HPDE6-E6E7 (cell line): Measurements from ENCODE around the gene IFNL4.
"Not testable (repeated sequence)": the region's sequence is repeated elsewhere in the genome, so short reads cannot be mapped to it uniquely, and the experiment has no call there.

Source experiments
- DNase-seq: peaks from one replicate; pipeline ENCODE4 v3.0.0; 2011; ENCODE audit warnings: missing footprints; ENCODE audit errors: extremely low spot score

The IFNL4 gene

DNA sequence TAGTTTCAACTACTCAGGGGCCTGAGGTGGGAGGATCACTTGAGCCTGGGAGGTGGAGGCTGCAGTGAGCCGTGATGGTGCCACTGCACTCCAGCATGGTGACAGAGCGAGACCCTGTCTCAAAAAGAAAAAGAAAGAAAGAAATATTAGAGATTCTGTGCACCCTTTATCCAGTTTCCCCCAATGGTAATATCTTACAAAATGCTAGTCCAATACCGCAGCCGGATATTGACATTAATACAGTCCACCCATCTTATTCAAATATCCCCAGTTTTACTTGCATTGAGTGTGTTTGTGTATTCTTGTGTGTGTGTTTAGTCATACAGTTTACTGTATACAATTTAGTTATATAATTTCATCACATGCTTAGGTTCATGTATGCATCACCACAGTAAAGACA, 8.6 kb upstream of the IFNL4 start:
- no peak for DNase-seq

DNA sequence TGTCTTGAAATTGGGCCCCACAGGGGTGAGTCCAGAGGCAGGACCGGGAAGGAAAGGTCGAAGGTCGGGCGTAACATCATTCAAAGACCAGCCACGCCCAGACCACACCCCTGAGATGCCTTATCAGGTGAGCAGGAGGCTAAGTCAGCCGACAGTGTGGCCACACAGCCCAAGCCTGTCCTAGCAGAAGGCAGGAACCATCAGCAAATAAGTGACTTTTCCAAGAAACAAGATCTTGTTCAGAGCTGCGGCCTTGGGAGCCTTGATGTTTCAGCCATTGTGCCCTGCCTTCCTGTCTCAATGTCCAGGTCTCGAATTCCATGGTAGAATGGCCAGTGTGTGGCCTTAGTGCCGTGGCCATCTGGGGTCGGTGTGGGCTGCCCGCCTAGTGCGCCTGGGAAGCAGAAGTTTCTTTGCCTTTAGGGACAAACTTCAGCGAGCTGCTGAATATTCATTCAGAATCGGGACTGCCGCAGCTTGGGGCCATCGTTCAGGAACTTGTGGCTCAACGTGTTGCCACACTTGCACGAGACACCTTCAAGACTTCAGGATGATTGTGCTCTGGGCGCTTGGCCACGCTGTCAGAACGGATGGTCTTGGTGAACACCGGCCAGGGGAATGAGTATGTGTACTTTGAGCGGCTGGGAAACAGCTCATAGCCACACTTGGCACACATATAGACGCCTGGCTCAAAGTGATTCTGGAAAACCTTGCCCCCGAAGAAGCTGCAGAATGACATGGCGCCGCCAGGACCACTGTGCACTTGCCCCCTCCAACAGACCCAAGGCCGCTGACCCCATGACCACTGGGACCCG, 6.1 kb upstream of the IFNL4 start:
- DNase-seq = no peak

GRCh38 chr19:39253374-39254149, 4.9 kb upstream of the IFNL4 start:
- no peak for DNase-seq

DNA sequence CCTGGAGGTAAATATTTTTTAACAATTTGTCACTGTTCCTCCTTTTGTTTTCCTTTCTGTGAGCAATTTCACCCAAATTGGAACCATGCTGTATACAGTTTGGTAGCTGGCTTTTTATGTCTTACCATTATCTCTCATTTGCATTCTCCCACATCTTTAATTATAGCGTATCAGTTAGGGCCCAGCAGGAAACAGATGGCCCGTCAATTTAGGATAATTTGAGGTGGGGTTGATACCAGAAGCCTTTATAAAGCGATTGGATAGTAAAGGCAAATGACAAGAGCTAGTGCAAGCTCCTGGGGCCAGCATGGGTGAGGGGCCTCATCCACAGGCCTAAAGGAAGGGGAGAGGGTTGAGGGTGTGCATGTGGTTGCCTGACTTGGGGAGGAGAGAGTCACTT, 3.8 kb upstream of the IFNL4 start:
- DNase-seq = no peak

DNA sequence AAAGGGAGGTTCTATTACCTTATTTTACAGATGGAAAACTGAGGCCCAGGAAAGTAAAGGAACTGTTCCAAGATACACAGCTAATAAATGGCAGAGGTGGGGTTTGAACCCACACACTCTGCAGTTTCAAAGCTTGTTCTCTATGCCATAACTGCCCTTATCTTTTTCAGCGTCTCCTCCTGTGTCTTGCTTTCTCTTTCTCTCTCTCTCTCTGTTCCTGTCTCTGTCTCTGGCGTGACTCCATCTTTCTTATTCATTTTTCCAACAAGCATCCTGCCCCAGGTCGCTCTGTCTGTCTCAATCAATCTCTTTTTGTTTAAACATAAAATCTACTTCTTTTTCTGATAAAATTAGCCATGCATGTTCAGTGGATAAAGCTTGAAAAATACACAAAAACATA, 3.2 kb upstream of the IFNL4 start:
- no peak for DNase-seq

DNA sequence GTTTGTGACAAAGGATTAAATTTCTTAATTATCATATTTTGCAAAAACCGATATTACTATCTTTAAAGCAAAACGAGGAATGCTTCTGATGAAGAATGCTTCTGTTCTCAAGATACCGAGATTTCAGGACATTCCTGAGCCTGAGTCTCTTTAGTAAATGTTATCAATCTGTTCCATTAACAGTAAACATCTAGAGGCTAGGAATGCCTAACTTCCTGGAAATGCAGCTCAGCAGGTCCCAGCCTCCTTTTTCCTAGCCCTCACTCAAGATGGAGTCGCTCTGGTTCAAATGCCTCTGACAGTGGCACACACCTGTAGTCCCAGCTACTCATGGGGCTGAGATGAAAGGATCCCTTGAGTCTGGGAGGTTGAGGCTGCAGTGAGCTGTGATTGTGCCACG, 2.4 kb upstream of the IFNL4 start:
- no peak for DNase-seq

DNA sequence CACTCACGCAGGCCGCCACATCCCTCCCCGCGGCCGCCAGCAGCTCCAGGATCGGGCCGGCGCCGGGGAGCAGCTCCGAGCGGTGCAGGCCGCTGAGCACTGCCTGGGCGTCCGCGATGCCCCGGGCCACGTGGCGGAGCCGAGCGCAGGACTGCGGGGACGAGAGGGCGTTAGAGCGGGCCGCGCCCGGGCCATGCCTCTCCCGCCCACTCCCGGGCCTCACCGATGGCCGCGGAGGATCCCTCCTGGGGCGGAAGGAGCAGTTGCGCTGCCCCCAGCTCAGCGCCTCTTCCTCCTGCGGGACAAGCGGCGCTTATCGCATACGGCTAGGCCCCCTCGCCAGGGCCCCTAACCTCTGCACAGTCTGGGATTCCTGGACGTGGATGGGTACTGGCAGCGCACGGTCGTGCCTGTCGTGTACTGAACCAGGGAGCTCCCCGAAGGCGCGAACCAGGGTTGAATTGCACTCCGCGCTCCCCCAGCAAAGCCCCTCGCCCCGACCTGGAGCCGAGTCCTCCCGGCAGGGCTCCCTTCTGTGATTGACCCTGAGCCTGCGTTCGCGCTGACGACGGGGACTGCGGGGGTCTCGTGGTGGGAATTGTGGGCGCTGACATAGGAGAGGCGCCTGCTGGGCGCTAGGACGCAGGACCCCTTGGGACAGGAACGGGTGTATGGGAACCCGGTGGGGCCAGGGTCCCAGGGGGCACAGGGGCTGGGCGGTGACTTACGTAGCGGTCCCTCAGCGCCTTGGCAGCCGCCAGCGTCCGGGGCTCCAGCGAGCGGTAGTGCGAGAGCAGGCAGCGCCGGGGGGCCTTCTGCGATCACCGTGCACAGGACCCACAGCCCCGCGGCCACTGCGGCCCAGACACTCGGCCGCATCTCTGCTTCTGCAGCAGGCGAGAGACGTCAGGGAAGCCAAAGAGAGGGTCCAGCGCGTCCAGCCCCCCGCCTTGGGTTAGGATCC, 673 bp downstream of the IFNL4 start:
- no peak for DNase-seq

DNA sequence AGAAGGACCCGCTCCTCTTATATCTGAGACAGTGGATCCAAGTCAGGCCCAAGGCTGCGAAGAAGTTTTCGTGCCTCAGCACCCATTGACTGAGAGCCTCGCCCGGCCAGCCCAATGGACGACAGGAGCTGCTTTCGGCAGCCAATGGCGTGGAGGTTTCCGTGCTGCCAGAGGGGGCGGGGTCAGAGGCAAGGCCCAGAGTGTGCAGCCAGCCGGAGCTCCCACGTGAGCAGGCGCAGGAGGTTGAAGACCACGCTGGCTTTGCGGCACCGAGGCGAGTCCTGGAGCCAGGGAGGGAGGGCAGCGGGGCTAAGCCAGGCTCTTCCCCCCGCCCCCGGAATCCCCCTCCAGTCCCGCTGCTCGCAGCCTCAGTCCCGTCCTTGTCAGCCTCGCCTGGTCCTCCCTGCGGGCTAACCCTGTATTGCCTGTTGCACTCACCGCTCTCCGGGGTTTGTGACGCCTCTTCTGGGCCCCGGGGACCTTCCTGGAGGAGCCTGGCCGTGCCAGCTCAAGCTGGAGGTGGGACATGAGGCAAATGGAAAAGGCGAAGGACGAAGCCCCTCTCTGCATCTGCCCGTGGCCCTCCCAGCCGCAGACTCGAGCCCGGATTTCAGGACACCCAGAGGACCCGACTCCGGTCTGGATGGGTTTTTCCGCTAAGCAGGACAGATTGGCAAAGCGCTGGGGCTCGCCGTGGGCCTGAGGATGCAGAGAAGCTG, 1.5 kb downstream of the IFNL4 start:
- no peak for DNase-seq

DNA sequence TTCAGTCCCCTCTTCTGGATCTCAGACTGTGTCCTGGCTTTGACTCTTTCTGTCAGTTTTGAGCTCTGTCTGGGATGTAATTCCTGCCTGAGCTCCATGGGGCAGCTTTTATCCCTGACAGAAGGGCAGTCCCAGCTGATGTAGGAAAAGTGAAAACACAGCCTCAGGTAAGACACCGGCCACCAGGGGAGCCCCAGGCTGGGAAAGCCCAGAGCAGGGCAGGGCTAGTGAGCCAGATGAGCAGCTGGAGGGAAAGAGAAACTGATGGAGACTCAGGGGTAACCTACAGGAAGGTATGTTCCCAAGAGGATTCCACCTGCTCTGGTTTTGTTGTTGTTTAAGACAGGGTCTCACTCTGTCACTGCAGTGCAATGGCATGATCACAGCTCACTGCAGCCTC, 3.5 kb downstream of the IFNL4 start:
- DNase-seq = not testable (repeated sequence)

GRCh38 chr19:39244410-39245100, 4.1 kb downstream of the IFNL4 start, which contains the start of gene IFNL3:
IFNL3 (minus strand) TSS chr19:39245006; CDS start chr19:39244967, 39 bp downstream.
- DNase-seq = not testable (repeated sequence)

DNA sequence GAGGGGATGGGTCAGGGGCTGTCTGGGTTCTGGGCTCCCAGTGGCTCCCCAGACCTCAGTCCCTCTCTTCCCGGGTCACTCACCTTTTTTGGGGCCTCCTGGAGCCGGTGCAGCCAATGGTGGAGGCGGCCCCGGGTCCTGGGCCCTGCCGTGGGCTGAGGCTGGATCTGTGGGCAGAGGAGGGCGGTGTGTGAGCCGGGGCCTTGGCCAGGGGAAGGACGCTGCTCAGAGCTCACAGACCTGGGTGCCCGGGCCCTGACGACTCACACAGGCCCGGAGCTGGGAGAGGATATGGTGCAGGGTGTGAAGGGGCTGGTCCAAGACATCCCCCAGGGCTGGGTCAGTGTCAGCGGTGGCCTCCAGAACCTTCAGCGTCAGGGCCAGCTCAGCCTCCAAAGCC, 4.9 kb downstream of the IFNL4 start:
- not testable (repeated sequence) for DNase-seq

DNA sequence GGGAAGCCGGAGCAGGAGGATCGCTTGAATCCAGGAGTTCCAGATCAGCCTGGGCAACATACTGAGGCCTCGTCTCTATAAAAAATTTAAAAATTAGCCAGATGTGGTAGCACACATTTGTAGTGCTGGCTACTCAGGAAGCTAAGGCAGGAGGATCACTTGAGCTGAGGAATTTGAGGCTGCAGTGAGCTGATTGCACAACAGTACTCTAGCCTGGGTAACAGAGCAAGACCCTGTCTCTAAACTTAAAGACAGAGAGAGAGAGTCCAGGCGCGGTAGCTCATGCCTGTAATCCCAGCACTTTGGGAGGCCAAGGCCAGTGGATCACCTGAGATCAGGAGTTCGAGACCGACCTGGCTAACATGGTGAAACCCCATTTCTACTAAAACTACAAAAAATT, 8.2 kb downstream of the IFNL4 start:
- no peak for DNase-seq

DNA sequence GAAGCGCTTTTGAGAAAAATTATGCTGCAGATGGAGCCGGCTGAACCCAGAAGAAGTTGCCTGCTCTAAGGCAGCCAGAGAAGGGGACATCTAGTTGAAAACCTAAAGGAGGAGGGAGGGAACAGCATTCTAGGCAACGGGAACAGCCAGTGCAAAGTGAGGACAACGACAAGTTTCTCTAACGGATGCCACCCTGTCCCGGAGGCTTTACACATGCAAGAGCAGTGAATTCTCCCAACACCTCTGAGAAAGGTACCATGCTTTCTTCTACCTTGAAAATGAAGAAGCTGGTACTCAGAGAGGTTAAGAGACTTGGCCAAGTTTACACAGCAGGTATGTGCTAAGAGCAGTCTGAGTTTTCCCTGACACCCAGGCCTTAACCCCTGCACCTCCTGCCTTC, 9.7 kb downstream of the IFNL4 start:
- no peak for DNase-seq

- no peak for DNase-seq
These were observed 10.4 kb downstream of the IFNL4 start for GRCh38 chr19:39238209-39238608.

- DNase-seq = peak; percentile 22
These were observed 11.2 kb downstream of the IFNL4 start for GRCh38 chr19:39237200-39238184.

DNA sequence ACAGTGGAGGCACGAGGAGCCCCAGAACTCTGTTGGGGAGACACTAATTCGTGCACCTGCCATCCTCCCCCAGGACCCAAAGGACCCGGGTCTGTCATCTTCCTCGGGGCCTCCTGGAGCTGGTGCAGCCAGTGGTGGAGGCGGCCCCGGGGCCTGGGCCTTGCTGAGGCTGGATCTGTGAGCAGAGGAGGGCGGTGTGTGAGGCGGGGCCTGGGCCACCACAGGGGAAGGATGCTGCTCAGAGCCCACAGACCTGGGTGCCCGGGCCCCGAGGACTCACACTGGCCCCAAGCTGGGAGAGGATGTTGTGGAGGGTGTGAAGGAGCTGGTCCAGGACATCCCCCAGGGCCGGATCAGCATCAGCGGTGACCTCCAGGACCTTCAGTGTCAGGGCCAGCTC, 12.1 kb downstream of the IFNL4 start:
- no peak for DNase-seq

GRCh38 chr19:39232708-39233107, 15.9 kb downstream of the IFNL4 start:
- DNase-seq = no peak

DNA sequence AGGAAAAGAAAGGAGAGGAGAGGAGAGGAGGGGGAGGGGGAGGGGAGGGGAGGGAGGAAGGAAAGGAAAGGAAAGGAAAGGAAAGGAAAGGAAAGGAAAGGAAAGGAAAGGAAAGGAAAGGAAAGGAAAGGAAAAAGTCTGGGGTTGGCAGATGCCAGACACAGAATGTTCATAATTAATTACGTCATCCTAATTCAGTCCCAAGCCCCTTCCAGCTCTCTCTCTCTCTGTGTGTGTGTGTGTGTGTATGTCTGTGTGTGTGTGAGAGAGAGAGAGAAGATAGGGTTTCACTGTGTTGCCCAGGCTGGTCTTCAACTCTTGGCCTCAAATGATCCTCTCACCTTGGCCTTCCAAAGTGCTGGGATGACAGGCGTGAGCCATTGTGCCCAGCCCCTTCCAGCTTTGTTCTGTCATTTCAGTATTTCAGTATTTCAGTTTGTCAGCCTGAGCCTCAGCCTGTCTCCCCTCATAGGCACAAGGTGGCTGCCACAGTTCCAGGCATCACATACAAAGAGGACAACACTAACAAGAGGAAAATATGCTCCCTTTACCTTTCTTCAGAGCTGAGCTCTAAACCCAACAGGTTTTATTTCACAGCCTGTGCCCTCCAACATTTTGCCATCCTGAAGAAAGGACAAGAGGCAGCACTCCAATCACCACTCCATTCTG, 18.4 kb downstream of the IFNL4 start:
- DNase-seq = no peak

- DNase-seq = no peak
These were observed 23.7 kb downstream of the IFNL4 start for GRCh38 chr19:39224910-39225309.
